ENCODE data around the gene ANXA11. TPM values are rescaled to one million over a fixed set of nuclear protein-coding genes. Genes with fewer than 3 reads are reported as not detected.
"Not testable (repeated sequence)": the region's sequence is repeated elsewhere in the genome, so short reads cannot be mapped to it uniquely, and the experiment has no call there.

The ANXA11 gene
- total RNA-seq, 1 experiment from 2014 or later = 102 TPM

DNA sequence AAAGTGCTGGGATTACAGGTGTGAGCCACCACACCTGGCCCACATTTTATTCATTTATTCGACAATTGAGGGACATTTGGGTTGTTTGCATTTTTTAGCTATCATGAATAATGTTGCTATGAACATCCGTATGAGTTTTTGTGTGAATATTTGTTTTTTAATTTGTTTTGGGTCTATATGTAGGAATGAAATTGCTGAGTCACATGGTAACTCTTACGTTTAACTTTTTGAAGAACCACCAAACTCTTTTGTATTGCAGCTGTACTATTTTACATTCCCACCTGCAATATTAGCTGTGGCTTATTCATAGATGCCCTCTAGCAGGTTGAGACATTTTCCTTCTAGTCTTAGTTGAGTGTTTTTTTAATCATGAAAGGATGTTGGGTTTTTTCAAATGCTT is 58.4 kb downstream of the ANXA11 start:
- DNase-seq (ENCODE audit: low read depth) = no peak

DNA sequence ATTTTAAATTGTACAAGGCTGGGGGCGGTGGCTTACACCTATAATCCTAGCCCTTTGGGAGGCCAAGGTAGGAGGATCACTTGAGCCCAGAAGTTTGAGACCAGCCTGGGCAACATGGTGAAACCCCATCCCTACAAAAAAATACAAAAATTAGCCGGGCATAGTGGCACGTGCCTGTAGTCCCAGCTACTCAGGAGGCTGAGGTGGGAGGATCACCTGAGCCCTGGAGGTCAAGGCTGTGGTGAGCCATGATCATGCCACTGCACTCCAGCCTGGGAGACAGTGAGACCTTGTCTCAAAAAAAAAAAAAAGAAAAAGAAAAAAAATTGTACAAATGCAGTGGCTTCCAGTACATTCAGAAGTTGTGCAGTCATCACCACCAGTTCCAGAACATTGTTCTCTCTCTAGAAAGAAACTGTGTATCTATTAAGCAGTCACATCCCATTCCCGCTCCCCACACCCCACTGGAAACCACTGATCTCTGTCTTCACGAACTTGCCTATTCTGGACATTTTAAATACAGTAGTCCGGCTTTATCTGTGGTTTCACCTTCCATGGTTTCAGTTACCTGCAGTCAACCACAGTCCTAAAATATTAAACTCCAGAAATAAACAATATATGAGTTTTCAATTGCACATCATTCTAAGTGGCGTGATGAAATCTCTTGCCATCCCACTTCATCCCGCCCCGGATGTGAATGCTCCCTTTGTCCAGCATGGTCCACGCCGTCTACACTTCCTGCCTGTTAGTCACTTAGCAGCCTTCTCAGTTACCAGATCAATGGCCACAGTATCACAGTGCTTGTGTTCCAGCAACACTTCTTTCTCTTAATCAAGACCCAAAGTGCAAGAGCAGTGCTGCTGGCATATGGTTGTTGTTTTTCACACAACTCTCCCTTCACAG is 59.7 kb downstream of the ANXA11 start:
- DNase-seq (ENCODE audit: low read depth) = peak; percentile 67

GRCh38 chr10:80144696-80145131 is 60.6 kb downstream of the ANXA11 start:
- no peak for DNase-seq (ENCODE audit: low read depth)

- DNase-seq (ENCODE audit: low read depth) = no peak
These were observed 61.2 kb downstream of the ANXA11 start for GRCh38 chr10:80144067-80144695.

- DNase-seq (ENCODE audit: low read depth) = no peak
These were observed 63.5 kb downstream of the ANXA11 start for GRCh38 chr10:80141696-80142460.

GRCh38 chr10:80140251-80140650 is 65.1 kb downstream of the ANXA11 start:
- DNase-seq (ENCODE audit: low read depth) = no peak

GRCh38 chr10:80139265-80139664 is 66.1 kb downstream of the ANXA11 start:
- DNase-seq (ENCODE audit: low read depth) = no peak

GRCh38 chr10:80137920-80138319 is 67.4 kb downstream of the ANXA11 start:
- DNase-seq (ENCODE audit: low read depth) = no peak

DNA sequence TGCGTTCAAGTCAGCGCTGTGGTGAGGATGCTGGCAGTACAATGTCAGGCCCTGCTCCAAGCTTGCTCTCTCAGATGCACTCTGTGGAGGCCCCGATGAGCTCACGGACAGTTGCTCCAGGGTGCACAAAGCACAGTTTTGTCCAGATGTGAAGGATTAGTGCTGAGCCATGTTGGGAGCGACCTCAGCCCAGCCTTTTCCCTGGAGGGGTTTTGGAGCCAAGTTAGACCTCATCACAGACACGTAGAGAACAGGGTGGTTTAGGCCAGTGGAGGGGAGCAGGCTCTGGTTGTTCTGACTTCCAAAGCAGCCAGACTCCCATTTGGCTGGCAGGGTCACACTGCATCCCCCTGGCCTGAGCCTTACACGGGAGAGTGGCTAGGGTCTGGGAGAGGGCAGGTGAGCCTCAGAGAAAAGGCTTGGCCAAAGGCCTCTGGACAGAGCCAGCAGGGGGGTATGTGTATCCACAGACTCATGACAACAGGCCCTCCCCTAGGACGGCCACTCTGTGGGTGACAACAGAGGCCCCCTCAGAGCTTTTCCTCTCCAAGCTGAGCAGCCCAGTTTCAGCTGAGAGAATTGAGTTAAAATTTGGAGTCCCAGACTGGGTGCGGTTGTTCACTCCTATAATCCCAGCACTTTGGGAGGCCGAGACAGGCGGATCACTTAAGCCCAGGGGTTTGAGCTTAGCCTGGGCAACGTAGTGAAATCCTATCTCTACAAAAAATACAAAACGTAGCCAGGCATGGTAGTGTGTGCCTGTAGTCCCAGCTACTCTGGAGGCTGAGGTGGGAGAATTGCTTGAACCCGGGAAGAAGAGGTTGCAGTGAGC is 68.1 kb downstream of the ANXA11 start:
- no peak for DNase-seq (ENCODE audit: low read depth)

DNA sequence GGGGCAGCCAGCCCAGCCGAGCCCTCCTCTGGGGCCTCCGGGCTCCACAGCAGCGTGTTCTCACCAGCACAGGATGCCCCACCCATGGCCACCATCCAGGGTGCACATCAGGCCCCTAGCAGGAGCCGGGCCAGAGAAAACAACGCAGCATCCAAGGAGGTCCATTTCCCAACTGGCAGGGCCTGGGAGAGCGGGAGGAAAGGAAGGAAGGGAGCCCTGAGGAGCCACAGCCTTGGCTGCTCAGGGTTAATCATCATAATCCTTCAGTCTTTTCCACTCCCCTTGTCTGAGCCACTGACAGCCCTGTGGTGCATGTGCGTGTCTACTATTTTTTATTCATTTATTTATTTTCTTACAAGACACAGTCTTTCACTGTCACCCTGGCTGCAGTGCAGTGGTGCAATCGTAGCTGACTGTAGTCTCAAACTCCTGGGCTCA is 69.2 kb downstream of the ANXA11 start:
- no peak for DNase-seq (ENCODE audit: low read depth)

- DNase-seq (ENCODE audit: low read depth) = not testable (repeated sequence)
These were observed 71.7 kb downstream of the ANXA11 start for GRCh38 chr10:80133687-80134086.

GRCh38 chr10:80133206-80133605 is 72.1 kb downstream of the ANXA11 start:
- DNase-seq (ENCODE audit: low read depth) = no peak

- no peak for DNase-seq (ENCODE audit: low read depth)
These were observed 72.8 kb downstream of the ANXA11 start, which contains the start of gene PLAC9 for GRCh38 chr10:80132299-80133139. Gene PLAC9, plus strand, starts transcription at chr10:80132730. Its CDS starts 33 bp downstream, at chr10:80132763.

DNA sequence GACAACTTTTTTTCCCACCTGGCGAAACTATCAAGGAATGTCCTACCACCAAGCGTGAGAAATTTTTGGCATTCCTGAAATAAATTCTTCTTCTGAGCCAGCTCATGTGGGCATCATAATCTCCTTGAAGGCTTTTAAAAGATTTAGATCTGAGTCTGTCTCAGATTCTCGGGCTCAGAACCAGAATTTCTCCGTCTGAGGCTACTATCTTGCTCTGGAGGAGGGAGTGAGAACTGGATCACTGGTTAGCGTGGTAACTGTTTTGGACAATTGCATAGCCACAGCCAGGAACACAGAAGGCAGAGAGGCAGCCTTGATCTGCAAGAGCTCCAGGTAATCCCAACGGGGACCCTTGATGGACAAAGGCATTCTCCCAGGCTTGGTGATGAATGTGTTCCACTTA is 73.8 kb downstream of the ANXA11 start:
- peak; percentile 48 for DNase-seq (ENCODE audit: low read depth)

DNA sequence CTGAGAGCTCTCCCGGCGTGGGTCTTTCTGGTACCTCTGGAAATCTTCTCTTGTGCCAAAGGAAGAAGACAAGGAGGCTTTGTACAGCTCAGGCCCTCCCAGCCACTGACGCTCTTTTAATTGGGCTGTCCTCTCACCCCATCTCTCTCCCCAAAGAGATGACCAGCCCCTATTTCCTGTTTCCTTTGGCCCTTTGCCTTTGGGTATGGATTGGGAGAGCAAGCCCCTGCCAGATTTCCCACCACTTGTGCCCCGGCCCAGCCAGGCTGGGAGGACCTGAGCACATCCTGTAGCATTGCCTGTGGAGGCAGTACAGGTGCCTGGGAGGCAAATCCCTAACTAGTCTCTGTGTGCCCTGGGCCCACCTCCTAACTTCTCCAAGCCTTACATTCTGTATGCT is 78.5 kb downstream of the ANXA11 start:
- DNase-seq (ENCODE audit: low read depth) = no peak

DNA sequence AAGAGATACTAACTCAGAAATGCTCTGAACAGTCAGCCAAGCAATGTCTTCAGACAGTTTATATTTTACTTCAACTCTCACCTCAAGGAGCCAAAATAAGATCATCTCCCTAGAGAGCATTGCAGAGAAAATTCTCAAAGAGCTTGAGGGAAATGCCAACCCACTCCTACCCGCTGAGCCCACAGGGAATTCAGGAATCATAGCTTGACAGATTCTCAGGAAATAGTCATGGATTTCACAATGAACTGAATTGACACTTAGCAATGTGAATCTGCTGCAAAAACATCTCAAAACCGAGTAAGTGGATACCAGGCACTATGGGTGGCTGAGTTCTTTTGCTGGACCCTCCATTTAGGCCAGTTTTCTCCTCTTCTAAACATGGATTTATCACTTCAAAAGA is 82.6 kb downstream of the ANXA11 start:
- DNase-seq (ENCODE audit: low read depth) = no peak

DNA sequence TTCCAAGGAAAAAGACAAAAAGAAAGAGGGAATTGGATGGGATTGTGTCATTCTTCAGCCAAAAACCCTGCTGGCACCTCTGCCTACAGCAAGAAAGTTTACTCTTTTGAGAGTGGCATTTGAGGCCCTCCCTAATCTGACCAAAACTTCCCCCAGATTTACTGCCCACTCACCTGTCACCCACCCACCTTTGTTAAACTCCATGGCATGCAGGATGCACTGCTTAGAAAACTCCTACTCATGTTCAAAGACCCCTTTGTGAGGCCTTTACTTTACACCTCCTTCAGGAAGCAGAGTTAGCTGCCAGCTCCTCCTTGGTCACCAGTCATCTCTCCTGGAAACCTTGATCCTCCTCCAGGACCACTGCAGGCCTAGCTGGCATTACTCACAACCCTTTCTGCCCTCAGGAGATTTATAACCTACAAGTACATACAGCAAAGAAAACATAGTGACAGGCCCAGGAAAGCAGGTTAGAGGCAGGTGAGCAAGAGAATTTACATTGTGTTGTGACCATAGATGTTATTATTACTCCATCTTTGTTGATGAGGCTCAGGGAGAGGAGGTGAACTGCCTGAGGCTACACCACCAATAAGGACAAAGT is 83.1 kb downstream of the ANXA11 start:
- DNase-seq (ENCODE audit: low read depth) = peak; percentile 36

DNA sequence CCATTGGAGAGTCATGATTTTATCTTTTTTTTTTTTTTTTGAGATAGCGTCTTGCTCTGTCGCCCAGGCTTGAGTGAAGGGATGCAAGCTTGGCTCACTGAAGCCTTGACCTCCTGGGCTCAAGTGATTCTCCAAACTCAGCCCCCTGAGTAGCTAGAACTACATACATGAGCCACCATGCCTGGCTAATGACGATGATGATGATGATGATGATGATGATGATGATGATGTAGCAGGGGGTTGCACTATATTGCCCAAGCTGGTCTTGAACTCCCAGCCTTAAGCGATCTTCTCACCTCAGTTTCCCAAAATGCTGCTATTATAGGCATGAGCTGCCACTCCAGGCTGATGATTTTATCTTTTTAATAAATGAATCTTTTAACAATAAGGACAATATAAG is 86.7 kb downstream of the ANXA11 start:
- DNase-seq (ENCODE audit: low read depth) = no peak

- no peak for DNase-seq (ENCODE audit: low read depth)
These were observed 94.4 kb downstream of the ANXA11 start for GRCh38 chr10:80110986-80111385.
